ENCODE data around the gene RBM34.

GRCh38 chr1:235111107-235111506 is 49.9 kb downstream of the RBM34 start:
- TF ChIP-seq CTCF (IDR thresholded peaks at IDR 0.05; ENCODE audit: low read depth, low read length, poor library complexity, severe bottlenecking) (no peak), EZH2phosphoT487 (IDR thresholded peaks at IDR 0.05; ENCODE audit: borderline replicate concordance, low read length) (no peak)

All from DOHH2 (cell line).